Left kidney (tissue), 8 donors: ENCODE measurements around the gene APEX2. TPM values are rescaled to one million over a fixed set of nuclear protein-coding genes. Genes with fewer than 3 reads are reported as not detected.
"Not testable (repeated sequence)": the region's sequence is repeated elsewhere in the genome, so short reads cannot be mapped to it uniquely, and the experiment has no call there.

Experiments
- DNase-seq: peaks from one replicate; pipeline ENCODE4 v3.0.0-alpha.2; 2013
- long read RNA-seq, 8 donors: transcript quantifications; one replicate each; lab custom pipeline, GENCODE V29; 2026
- polyA plus RNA-seq: library from polyadenylated mRNA; unstranded; fragments of 120-200 nt; gene quantifications from one replicate; pipeline ENCODE4 v1.2.1, GENCODE V29; 2013; ENCODE audit not compliant: insufficient read length

Gene APEX2
- 14.3 TPM for polyA plus RNA-seq
- long read RNA-seq, donor 1, transcript APEX2-201 (6 exons, 3,245 nt) = major isoform, 12 of 12 reads
- long read RNA-seq, donor 1, partial matches to known transcripts = 0 of 12 reads
- long read RNA-seq, donor 1, other reads (novel, unspliced or antisense) = 0 of 12 reads
- long read RNA-seq, donor 2, transcript APEX2-201 (6 exons, 3,245 nt) = major isoform, 5 of 5 reads
- long read RNA-seq, donor 2, partial matches to known transcripts = 0 of 5 reads
- long read RNA-seq, donor 2, other reads (novel, unspliced or antisense) = 0 of 5 reads
- long read RNA-seq, donor 3, transcript APEX2-201 (6 exons, 3,245 nt) = major isoform, 9 of 9 reads
- long read RNA-seq, donor 3, partial matches to known transcripts = 0 of 9 reads
- long read RNA-seq, donor 3, other reads (novel, unspliced or antisense) = 0 of 9 reads
- long read RNA-seq, donor 4 = 0 reads
- long read RNA-seq, donor 5, transcript APEX2-201 (6 exons, 3,245 nt) = major isoform, 17 of 17 reads
- long read RNA-seq, donor 5, partial matches to known transcripts = 0 of 17 reads
- long read RNA-seq, donor 5, other reads (novel, unspliced or antisense) = 0 of 17 reads
- long read RNA-seq, donor 6, transcript APEX2-201 (6 exons, 3,245 nt) = major isoform, 7 of 26 reads
- long read RNA-seq, donor 6, partial matches to known transcripts = 19 of 26 reads
- long read RNA-seq, donor 6, other reads (novel, unspliced or antisense) = 0 of 26 reads
- long read RNA-seq, donor 7, transcript APEX2-201 (6 exons, 3,245 nt) = major isoform, 11 of 29 reads
- long read RNA-seq, donor 7, partial matches to known transcripts = 13 of 29 reads
- long read RNA-seq, donor 7, other reads (novel, unspliced or antisense) = 5 of 29 reads
- long read RNA-seq, donor 8, partial matches to known transcripts = 0 of 4 reads
- long read RNA-seq, donor 8, other reads (novel, unspliced or antisense) = 0 of 4 reads

- peak; percentile 87 for DNase-seq
These were observed at the start of gene APEX2 for GRCh38 chrX:54999717-55000598. APEX2 (plus strand) TSS chrX:55000363; CDS start chrX:55000423, 60 bp downstream.

- DNase-seq = no peak
These were observed 49.3 kb upstream of the APEX2 start for GRCh38 chrX:54950730-54951375.

GRCh38 chrX:54961750-54962149, 38.4 kb upstream of the APEX2 start:
- DNase-seq = no peak

- DNase-seq = no peak
These were observed 35.2 kb upstream of the APEX2 start for GRCh38 chrX:54964766-54965497.

- DNase-seq = no peak
These were observed 22.8 kb upstream of the APEX2 start for GRCh38 chrX:54977387-54977786.

GRCh38 chrX:54978448-54978847, 21.7 kb upstream of the APEX2 start:
- DNase-seq = no peak

GRCh38 chrX:54979432-54979831, 20.7 kb upstream of the APEX2 start:
- DNase-seq = no peak

GRCh38 chrX:54980334-54980733, 19.8 kb upstream of the APEX2 start:
- DNase-seq = no peak

- not testable (repeated sequence) for DNase-seq
These were observed 16.9 kb upstream of the APEX2 start for GRCh38 chrX:54983306-54983705.

- no peak for DNase-seq
These were observed 8.5 kb upstream of the APEX2 start for GRCh38 chrX:54991706-54992105.

GRCh38 chrX:54992911-54993622, 7.1 kb upstream of the APEX2 start:
- DNase-seq = no peak

GRCh38 chrX:54994099-54994498, 6.1 kb upstream of the APEX2 start, which contains the start of gene PFKFB1:
PFKFB1 (minus strand) TSS chrX:54994188; CDS start chrX:54994007, 181 bp downstream.
- DNase-seq = no peak

- DNase-seq = no peak
These were observed 5.4 kb upstream of the APEX2 start for GRCh38 chrX:54994668-54995351.

- DNase-seq = no peak
These were observed 4.5 kb upstream of the APEX2 start for GRCh38 chrX:54995621-54996020.

GRCh38 chrX:55004231-55004630, 4.1 kb downstream of the APEX2 start:
- DNase-seq = no peak

- no peak for DNase-seq
These were observed 5.1 kb downstream of the APEX2 start for GRCh38 chrX:55005256-55005655.

- DNase-seq = no peak
These were observed 6.9 kb downstream of the APEX2 start for GRCh38 chrX:55006827-55007621.

- no peak for DNase-seq
These were observed 7.5 kb downstream of the APEX2 start for GRCh38 chrX:55007656-55008055.
